PC-3 (cell line): ENCODE results near the gene MICALL2. TPM values are rescaled to one million over a fixed set of nuclear protein-coding genes. Genes with fewer than 3 reads are reported as not detected.

Experiments
- ATAC-seq: fragments of 200-7000 bp; cut with Tn5 transposase; 2 replicates; pipeline ENCODE4 v1.9.1; 2020; ENCODE audit warnings: mild to moderate bottlenecking, moderate library complexity
- BruUV-seq: library from RNA; stranded (reverse); fragments of 400-500 nt; replicated peaks from 2 replicates; lab custom pipeline; 2021; lab: Mats Ljungman, UMichigan
- CTCF ChIA-PET: fragments of 300-600 bp; sonication (Branson Sonifier 250); formaldehyde crosslinking; loops from one replicate; lab custom pipeline; 2022; ENCODE audit warnings: antibody characterized with exemption; lab: Charles Lee
- POLR2A ChIA-PET: fragments of 300-600 bp; sonication (Branson Sonifier 250); formaldehyde crosslinking; loops from one replicate; lab custom pipeline; 2022; ENCODE audit warnings: antibody characterized with exemption; ENCODE audit not compliant: unreplicated experiment; lab: Charles Lee
- DNase-seq: peaks from one replicate; pipeline ENCODE4 v3.0.0-alpha.2; 2015
- H2AFZ ChIP-seq: fragments of 300-600 bp; sonication (generic); 2 replicates; pipeline ENCODE4 v1.6.0; 2016; ENCODE audit warnings: antibody characterized with exemption, low read length
- H3F3A ChIP-seq: fragments of 300-600 bp; sonication (generic); one replicate; pipeline ENCODE4 v1.6.0; 2017; ENCODE audit warnings: antibody characterized with exemption, low read length, control low read depth, mild to moderate bottlenecking; ENCODE audit not compliant: unreplicated experiment
- H3K27ac ChIP-seq: fragments of 300-600 bp; sonication (generic); 2 replicates; pipeline ENCODE4 v1.5.1; 2016; ENCODE audit warnings: mild to moderate bottlenecking, low read length
- H3K27me3 ChIP-seq: fragments of 300-600 bp; sonication (generic); 2 replicates; pipeline ENCODE4 v1.6.1; 2016; ENCODE audit warnings: low read length, mixed read lengths
- H3K36me3 ChIP-seq: fragments of 300-600 bp; sonication (generic); 2 replicates; pipeline ENCODE4 v1.6.1; 2016; ENCODE audit warnings: low read depth, mixed run types, low read length, mixed read lengths
- H3K4me1 ChIP-seq: fragments of 300-600 bp; sonication (generic); 2 replicates; pipeline ENCODE4 v1.5.1; 2016; ENCODE audit warnings: low read length; ENCODE audit not compliant: insufficient read depth
- H3K4me2 ChIP-seq: fragments of 300-600 bp; sonication (generic); 2 replicates; pipeline ENCODE4 v1.6.0; 2016; ENCODE audit warnings: low read length
- H3K4me3 ChIP-seq: fragments of 300-600 bp; sonication (generic); 2 replicates; pipeline ENCODE4 v1.5.1; 2016; ENCODE audit warnings: mild to moderate bottlenecking, low read length, mixed read lengths
- H3K79me2 ChIP-seq: fragments of 300-600 bp; sonication (generic); 2 replicates; pipeline ENCODE4 v1.6.1; 2017; ENCODE audit warnings: low read length, mixed read lengths
- H3K9ac ChIP-seq: fragments of 300-600 bp; sonication (generic); 2 replicates; pipeline ENCODE4 v1.6.0; 2016; ENCODE audit warnings: mild to moderate bottlenecking, low read length
- H3K9me2 ChIP-seq: fragments of 300-600 bp; sonication (generic); replicated peaks from 2 replicates; pipeline ENCODE4 v1.6.1; 2016; ENCODE audit warnings: mixed run types, low read length, mixed read lengths
- H3K9me3 ChIP-seq: fragments of 300-600 bp; sonication (generic); 2 replicates; pipeline ENCODE4 v1.6.1; 2016; ENCODE audit warnings: low read length, mixed read lengths
- H4K20me1 ChIP-seq: fragments of 300-600 bp; sonication (generic); 2 replicates; pipeline ENCODE4 v1.6.1; 2016; ENCODE audit warnings: low read length, mixed read lengths
- EZH2 ChIP-seq: fragments of 300-600 bp; sonication (generic); IDR thresholded peaks from one replicate; pipeline ENCODE4 v1.6.1; 2017; ENCODE audit warnings: antibody characterized with exemption, mild to moderate bottlenecking, low read length; ENCODE audit not compliant: unreplicated experiment
- EZH2phosphoT487 ChIP-seq: fragments of 300-600 bp; sonication (generic); IDR thresholded peaks from 2 replicates; pipeline ENCODE4 v1.6.1; 2018; ENCODE audit warnings: mild to moderate bottlenecking, antibody characterized with exemption, low read length, borderline replicate concordance
- intact Hi-C: fragments of 100-400 bp; cut with micrococcal nuclease; formaldehyde crosslinking; loops from 2 replicates; pipeline ENCODE4 v1.9.0; 2023
- total RNA-seq: library from RNA; depleted of rRNA; stranded (reverse); fragments of >200 nt; gene quantifications from 2 replicates; pipeline ENCODE4 v1.2.3, GENCODE V29; 2014
- TF ChIP-seq, protein P1 (sequence below): fragments of 300-600 bp; sonication (generic); conservative IDR thresholded peaks from 2 replicates; pipeline ENCODE4 v1.5.1; 2017; ENCODE audit warnings: antibody characterized with exemption, low read depth, mild to moderate bottlenecking, low read length

The MICALL2 gene
- total RNA-seq, 1 experiment from 2014 or later = 52.8 TPM

DNA sequence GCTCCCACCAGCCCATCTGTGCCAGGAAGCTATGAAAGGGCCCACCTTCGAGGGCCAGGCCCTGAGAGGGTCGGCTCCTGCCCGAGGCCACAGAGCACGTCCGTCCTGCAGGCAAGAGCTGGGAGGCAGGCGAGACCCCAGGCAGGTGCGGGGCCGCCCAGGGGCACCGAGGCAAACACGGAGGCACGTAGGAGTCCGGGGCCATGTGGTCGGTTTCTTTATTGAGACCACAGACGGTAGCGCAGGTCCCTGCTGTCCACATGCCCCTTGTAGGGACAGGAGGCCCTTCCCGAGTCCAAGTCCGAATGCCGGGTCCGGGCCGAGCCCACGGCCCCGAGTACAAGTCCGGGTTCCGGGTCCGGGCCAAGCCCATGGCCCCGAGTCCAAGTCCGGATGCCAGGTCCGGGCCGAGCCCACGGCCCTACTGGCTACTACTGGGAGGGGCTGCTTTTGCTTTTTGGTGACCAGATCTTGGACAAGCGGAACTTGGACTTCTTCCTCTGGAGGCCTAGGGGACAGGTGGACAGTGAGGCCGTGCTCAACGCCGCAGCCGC is 25.0 kb downstream of the MICALL2 start:
- Histone ChIP-seq H3K4me3 (no peak overlapping the region), H3K27me3 (no peaks in the 10 kb centered on the region), H3K4me2 (no peak overlapping the region), H3K79me2 (no peaks in the 10 kb centered on the region), H3K9me3 (no peaks in the 10 kb centered on the region), H4K20me1 (no peaks in the 10 kb centered on the region), H2AFZ (no peak overlapping the region), H3K4me1 (no peaks in the 10 kb centered on the region), H3F3A (no peaks in the 10 kb centered on the region), H3K27ac (no peak overlapping the region), H3K9me2 (no peaks in the 10 kb centered on the region), H3K36me3 (peaks cover 3% of the 10 kb centered on the region), H3K9ac (no peak overlapping the region)
- ChIA-PET POLR2A (no interaction called here), CTCF (no interaction called here)
- DNase-seq (no peak), ATAC-seq (no peak)
- no TSS peak for BruUV-seq
- TF ChIP-seq EZH2phosphoT487 = no peak
- no peak for TF ChIP-seq EZH2
- TF ChIP-seq, protein P1, sequence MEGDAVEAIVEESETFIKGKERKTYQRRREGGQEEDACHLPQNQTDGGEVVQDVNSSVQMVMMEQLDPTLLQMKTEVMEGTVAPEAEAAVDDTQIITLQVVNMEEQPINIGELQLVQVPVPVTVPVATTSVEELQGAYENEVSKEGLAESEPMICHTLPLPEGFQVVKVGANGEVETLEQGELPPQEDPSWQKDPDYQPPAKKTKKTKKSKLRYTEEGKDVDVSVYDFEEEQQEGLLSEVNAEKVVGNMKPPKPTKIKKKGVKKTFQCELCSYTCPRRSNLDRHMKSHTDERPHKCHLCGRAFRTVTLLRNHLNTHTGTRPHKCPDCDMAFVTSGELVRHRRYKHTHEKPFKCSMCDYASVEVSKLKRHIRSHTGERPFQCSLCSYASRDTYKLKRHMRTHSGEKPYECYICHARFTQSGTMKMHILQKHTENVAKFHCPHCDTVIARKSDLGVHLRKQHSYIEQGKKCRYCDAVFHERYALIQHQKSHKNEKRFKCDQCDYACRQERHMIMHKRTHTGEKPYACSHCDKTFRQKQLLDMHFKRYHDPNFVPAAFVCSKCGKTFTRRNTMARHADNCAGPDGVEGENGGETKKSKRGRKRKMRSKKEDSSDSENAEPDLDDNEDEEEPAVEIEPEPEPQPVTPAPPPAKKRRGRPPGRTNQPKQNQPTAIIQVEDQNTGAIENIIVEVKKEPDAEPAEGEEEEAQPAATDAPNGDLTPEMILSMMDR = no peak
- intact Hi-C loops = no loop called here

DNA sequence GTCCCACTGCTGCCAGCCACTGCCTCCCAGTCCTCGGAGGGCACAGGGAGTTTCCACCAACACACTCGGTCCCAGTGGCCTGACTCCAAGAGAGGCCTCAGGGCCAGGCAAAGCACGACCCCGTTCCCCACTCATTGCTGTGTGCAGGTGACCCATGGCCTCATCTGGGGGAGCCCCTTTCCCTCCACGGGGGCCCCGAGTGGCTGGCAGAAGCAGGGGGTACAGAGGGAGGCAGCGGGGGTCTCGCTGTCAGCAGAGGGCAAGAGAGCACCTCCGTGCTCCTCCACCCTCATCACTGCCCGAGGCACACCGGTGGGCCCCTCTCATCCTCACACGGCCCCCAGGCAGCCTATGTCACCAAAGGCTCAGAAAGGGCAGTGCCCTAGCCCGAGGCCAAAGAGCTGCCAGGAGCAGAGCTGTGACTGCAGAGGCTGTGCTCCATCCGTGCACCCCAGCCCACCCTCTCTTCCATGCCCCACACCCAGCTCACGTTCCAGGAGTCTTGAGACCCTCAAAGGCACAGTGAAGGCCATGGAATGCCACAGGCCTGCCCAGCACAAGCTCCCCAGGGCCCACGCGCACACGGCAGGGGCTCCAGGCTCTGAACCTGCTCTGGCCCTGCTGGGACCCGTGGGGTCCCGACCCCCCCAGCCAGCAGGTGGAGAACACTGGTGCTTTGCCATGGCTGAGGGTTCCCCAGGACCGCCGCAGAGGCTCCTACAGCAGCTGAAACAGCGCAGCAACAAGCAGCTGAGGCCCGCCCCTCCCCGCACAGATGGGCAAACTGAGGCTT is 25.9 kb downstream of the MICALL2 start:
- intact Hi-C loops = no loop called here
- POLR2A ChIA-PET = no interaction called here

More for the DNA sequence above, 25.9 kb downstream of the MICALL2 start:
- Histone ChIP-seq H3K79me2 (no peaks in the 10 kb centered on the region), H3K36me3 (no peaks in the 10 kb centered on the region; the same call in 1 of the 2 replicates), H3K27ac (no peak overlapping the region), H3K4me1 (no peaks in the 10 kb centered on the region), H4K20me1 (no peaks in the 10 kb centered on the region), H3K4me3 (no peak overlapping the region), H2AFZ (no peak overlapping the region), H3K9ac (no peak overlapping the region), H3K9me2 (no peaks in the 10 kb centered on the region), H3K9me3 (no peaks in the 10 kb centered on the region), H3K27me3 (no peaks in the 10 kb centered on the region), H3F3A (no peaks in the 10 kb centered on the region), H3K4me2 (no peak overlapping the region)
- CTCF ChIA-PET = no interaction called here
- no peak for ATAC-seq
- DNase-seq = no peak
- no TSS peak for BruUV-seq
- TF ChIP-seq EZH2 = no peak
- TF ChIP-seq EZH2phosphoT487 = no peak
- TF ChIP-seq, protein P1 = no peak
